Lower lobe of right lung (tissue), 2 donors: ENCODE measurements around the gene ZMPSTE24. TPM values are rescaled to one million over a fixed set of nuclear protein-coding genes. Genes with fewer than 3 reads are reported as not detected.

Experiments used
- ATAC-seq, 2 donors: fragments of 200-7000 bp; cut with Tn5 transposase; one replicate each; pipeline ENCODE4 v1.9.1; 2020 to 2022; ENCODE audit warnings: mild to moderate bottlenecking in 2 of 2, moderate library complexity in 2 of 2
- DNase-seq: peaks from one replicate; pipeline ENCODE4 v3.0.0-alpha.2; 2020
- H3K27ac ChIP-seq: fragments of 200-600 bp; one replicate; pipeline ENCODE4 v1.8.0; 2022
- H3K27me3 ChIP-seq: fragments of 200-600 bp; one replicate; pipeline ENCODE4 v1.8.0; 2022; ENCODE audit warnings: low read depth
- H3K36me3 ChIP-seq: fragments of 200-600 bp; one replicate; pipeline ENCODE4 v1.8.0; 2022; ENCODE audit warnings: mild to moderate bottlenecking
- H3K4me1 ChIP-seq: fragments of 200-600 bp; one replicate; pipeline ENCODE4 v1.8.0; 2022
- H3K4me3 ChIP-seq: fragments of 200-600 bp; one replicate; pipeline ENCODE4 v1.8.0; 2022; ENCODE audit warnings: mild to moderate bottlenecking
- H3K9me3 ChIP-seq: fragments of 200-600 bp; one replicate; pipeline ENCODE4 v1.8.0; 2022
- CTCF ChIP-seq: fragments of 200-600 bp; IDR thresholded peaks from one replicate; pipeline ENCODE4 v1.8.0; 2022; ENCODE audit warnings: antibody characterized with exemption, mild to moderate bottlenecking
- intact Hi-C: fragments of 100-400 bp; cut with DNase I; formaldehyde crosslinking; loops from one replicate; pipeline ENCODE4 v1.11.0; 2022
- total RNA-seq: library from RNA; stranded (reverse); fragmentation: NEBNext Ultra II Directional; extraction: Animal tissue kit (Norgen Biotek cat#: 25700); gene quantifications from one replicate; pipeline ENCODE4 v1.2.1, GENCODE V29; 2021
- donor health status: DM: no; HTN: yes; CAD: no; lungs with severe emphysema.

The ZMPSTE24 gene
- total RNA-seq, 1 donor from 2014 or later: 42.5 TPM

DNA sequence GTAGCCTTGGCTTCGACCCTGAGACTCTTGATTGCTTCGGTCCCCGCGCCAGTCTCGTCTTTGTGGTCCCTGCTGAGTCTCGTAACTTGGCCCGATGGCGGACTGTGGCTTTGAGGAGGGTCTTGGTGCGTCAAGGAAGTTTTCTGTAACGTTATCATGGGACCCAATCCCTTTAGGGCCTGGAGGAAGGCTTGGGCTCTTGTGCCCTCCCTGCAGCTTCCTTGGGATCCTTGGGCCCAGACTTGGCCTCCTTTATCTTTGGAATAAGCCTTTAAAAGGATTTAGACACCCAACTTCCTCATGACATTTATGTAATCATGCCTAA, 371 bp downstream of the ZMPSTE24 start:
- DNase-seq (no peak), ATAC-seq (peak in 1 of 2 donors; percentile 2)
- Histone ChIP-seq H3K4me3 (peak overlapping the region; percentile 99), H3K9me3 (no peaks in the 10 kb centered on the region), H3K27me3 (no peaks in the 10 kb centered on the region), H3K36me3 (peaks cover 37% of the 10 kb centered on the region), H3K27ac (peak overlapping the region; percentile 98), H3K4me1 (peaks cover 43% of the 10 kb centered on the region)
- intact Hi-C loops: no loop called here
- no peak for TF ChIP-seq CTCF

- H3K4me1 ChIP-seq: peaks cover 19% of the 10 kb centered on the region
- H3K27ac ChIP-seq: no peak overlapping the region
- TF ChIP-seq CTCF: no peak
- intact Hi-C loops: no loop called here
- H3K36me3 ChIP-seq: peaks cover 76% of the 10 kb centered on the region
- no peaks in the 10 kb centered on the region for H3K27me3 ChIP-seq
- DNase-seq (no peak), ATAC-seq (no peak)
- no peak overlapping the region for H3K4me3 ChIP-seq
- no peaks in the 10 kb centered on the region for H3K9me3 ChIP-seq
These were observed 6.3 kb downstream of the ZMPSTE24 start for GRCh38 chr1:40264354-40264781.

DNA sequence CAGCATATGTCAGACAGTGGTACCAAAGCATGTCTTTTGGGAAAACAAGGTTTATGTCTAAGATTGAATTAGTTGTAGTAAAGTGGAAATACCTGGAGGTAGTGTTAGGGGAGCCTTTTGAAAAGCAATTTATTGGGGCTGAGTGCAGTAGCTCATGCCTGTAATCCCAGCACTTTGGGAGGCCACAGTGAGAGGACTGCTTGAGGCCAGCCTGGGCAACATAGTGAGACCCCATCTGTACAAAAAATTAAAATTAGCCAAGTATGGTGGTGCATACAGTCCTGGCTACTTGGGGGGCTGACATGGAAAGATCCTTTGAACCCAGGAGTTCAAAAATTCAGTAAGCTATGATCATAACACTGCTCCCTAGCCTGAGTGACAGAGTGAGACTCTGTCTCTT, 7.3 kb downstream of the ZMPSTE24 start:
- Histone ChIP-seq H3K27ac (no peak overlapping the region), H3K4me1 (peaks cover 10% of the 10 kb centered on the region), H3K36me3 (peaks cover 80% of the 10 kb centered on the region), H3K4me3 (no peak overlapping the region), H3K9me3 (no peaks in the 10 kb centered on the region), H3K27me3 (no peaks in the 10 kb centered on the region)
- no peak for TF ChIP-seq CTCF
- ATAC-seq (no peak), DNase-seq (no peak)
- intact Hi-C loops: no loop called here

GRCh38 chr1:40265919-40266318, 7.9 kb downstream of the ZMPSTE24 start:
- no peak overlapping the region for H3K27ac ChIP-seq
- no peak for TF ChIP-seq CTCF
- DNase-seq: no peak
- peaks cover 10% of the 10 kb centered on the region for H3K4me1 ChIP-seq
- H3K36me3 ChIP-seq: peaks cover 80% of the 10 kb centered on the region
- intact Hi-C loops: no loop called here
- ATAC-seq: no peak
- no peaks in the 10 kb centered on the region for H3K27me3 ChIP-seq
- no peak overlapping the region for H3K4me3 ChIP-seq
- H3K9me3 ChIP-seq: no peaks in the 10 kb centered on the region

- Histone ChIP-seq H3K4me3 (no peak overlapping the region), H3K9me3 (no peaks in the 10 kb centered on the region), H3K27me3 (no peaks in the 10 kb centered on the region), H3K4me1 (peaks cover 10% of the 10 kb centered on the region), H3K27ac (peak overlapping the region; percentile 27), H3K36me3 (peaks cover 80% of the 10 kb centered on the region)
- DNase-seq (no peak), ATAC-seq (no peak)
- intact Hi-C loops: no loop called here
- no peak for TF ChIP-seq CTCF
These were observed 8.9 kb downstream of the ZMPSTE24 start for GRCh38 chr1:40266786-40267535.
